ENCODE results near the gene DPYSL3. TPM values are rescaled to one million over a fixed set of nuclear protein-coding genes. Genes with fewer than 3 reads are reported as not detected.

Gene DPYSL3
- total RNA-seq, 8 experiments from 2014 or later = 131 to 708 (median 333) TPM

- in situ Hi-C loops (cut with MboI; ENCODE audit: low pct_unique_long_range_greater_than_20kb in 2 of 9, low sequenced_read_pairs in 9 of 9, unreplicated experiment in 9 of 9) = no loop called here
- H3K4me3 ChIP-seq = no peak overlapping the region
- ATAC-seq (replicated peaks in 6 of 8) = no peak
- H3K27ac ChIP-seq = no peak overlapping the region
- H3K4me1 ChIP-seq (replicated peaks in 1 of 2) = peaks cover 0 to 7% of the 10 kb centered on the region in 2 donors
These were observed 109.0 kb downstream of the DPYSL3 start for GRCh38 chr5:147400881-147401280.

DNA sequence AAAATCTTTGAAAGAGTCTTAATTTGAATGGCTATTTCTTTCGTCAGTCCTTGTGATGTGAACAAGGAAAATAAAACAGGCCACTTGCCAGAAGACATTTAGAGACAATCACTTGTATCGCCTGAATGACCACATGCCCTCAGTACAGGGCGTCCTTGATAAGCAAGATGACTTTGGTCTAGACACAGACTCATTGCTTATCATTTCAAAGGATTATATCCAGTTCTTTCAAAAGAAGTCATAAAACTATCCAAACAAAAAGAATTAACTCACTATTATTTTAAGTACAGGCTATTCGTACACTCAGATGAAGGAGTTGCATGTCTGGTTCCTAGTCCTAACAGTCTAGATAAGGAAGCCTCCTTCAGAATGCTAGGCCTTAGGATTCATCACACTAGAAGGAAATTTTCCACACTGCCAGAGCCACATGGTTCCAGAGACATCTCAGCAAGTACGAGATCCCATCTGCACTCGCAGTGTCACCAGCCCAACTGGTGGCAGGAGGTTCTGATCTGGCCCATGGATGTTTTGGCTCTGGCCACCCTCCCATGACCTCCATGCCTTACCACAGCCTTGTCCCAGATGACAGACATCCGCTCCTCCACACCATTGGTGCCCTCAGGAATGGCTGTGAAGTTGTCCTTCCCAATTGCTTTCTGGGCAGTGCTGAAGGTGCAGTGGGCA lies 109.6 kb downstream of the DPYSL3 start:
- 71 to 100% (median 92%) methylated on average over 1 to 5 of the region's 7 CpGs for WGBS, 10 experiments
- no peak for ATAC-seq (replicated peaks in 6 of 8)
- peaks cover 0 to 7% of the 10 kb centered on the region in 2 donors for H3K4me1 ChIP-seq (replicated peaks in 1 of 2)
- in situ Hi-C loops (cut with MboI; ENCODE audit: low pct_unique_long_range_greater_than_20kb in 2 of 9, low sequenced_read_pairs in 9 of 9, unreplicated experiment in 9 of 9) = no loop called here
- no peak overlapping the region for H3K4me3 ChIP-seq
- no peak overlapping the region for H3K27ac ChIP-seq

GRCh38 chr5:147398860-147399259 lies 111.0 kb downstream of the DPYSL3 start:
- no peak overlapping the region for H3K4me3 ChIP-seq
- H3K27ac ChIP-seq = no peak overlapping the region
- H3K4me1 ChIP-seq (replicated peaks in 1 of 2) = peaks cover 0 to 2% of the 10 kb centered on the region in 2 donors
- ATAC-seq (replicated peaks in 6 of 8) = peak in 3 of 8 experiments; percentile 42 to 73 (median 61)
- 0 to 100% (median 94%) methylated on average over 1 to 6 of the region's 9 CpGs; no CpG with 5 or more reads in 1 of the 10 experiments for WGBS, 10 experiments
- in situ Hi-C loops (cut with MboI; ENCODE audit: low pct_unique_long_range_greater_than_20kb in 2 of 9, low sequenced_read_pairs in 9 of 9, unreplicated experiment in 9 of 9) = no loop called here

GRCh38 chr5:147397616-147398015 lies 112.3 kb downstream of the DPYSL3 start:
- H3K4me3 ChIP-seq = no peak overlapping the region
- no peaks in the 10 kb centered on the region for H3K4me1 ChIP-seq (replicated peaks in 1 of 2)
- WGBS, 10 experiments = 91 to 100% (median 94%) methylated on average over 1 to 9 of the region's 11 CpGs; no CpG with 5 or more reads in 1 of the 10 experiments
- H3K27ac ChIP-seq = no peak overlapping the region
- ATAC-seq (replicated peaks in 6 of 8) = no peak
- in situ Hi-C loops (cut with MboI; ENCODE audit: low pct_unique_long_range_greater_than_20kb in 2 of 9, low sequenced_read_pairs in 9 of 9, unreplicated experiment in 9 of 9) = no loop called here

- H3K27ac ChIP-seq = no peak overlapping the region
- WGBS, 10 experiments = 50 to 95% (median 71%) methylated on average over 2 to 5 of the region's 8 CpGs; no CpG with 5 or more reads in 5 of the 10 experiments
- no peaks in the 10 kb centered on the region for H3K4me1 ChIP-seq (replicated peaks in 1 of 2)
- in situ Hi-C loops (cut with MboI; ENCODE audit: low pct_unique_long_range_greater_than_20kb in 2 of 9, low sequenced_read_pairs in 9 of 9, unreplicated experiment in 9 of 9) = no loop called here
- peak in 2 of 8 experiments; percentile 17 to 33 for ATAC-seq (replicated peaks in 6 of 8)
- no peak overlapping the region for H3K4me3 ChIP-seq
These were observed 113.6 kb downstream of the DPYSL3 start for GRCh38 chr5:147396070-147396823.

DNA sequence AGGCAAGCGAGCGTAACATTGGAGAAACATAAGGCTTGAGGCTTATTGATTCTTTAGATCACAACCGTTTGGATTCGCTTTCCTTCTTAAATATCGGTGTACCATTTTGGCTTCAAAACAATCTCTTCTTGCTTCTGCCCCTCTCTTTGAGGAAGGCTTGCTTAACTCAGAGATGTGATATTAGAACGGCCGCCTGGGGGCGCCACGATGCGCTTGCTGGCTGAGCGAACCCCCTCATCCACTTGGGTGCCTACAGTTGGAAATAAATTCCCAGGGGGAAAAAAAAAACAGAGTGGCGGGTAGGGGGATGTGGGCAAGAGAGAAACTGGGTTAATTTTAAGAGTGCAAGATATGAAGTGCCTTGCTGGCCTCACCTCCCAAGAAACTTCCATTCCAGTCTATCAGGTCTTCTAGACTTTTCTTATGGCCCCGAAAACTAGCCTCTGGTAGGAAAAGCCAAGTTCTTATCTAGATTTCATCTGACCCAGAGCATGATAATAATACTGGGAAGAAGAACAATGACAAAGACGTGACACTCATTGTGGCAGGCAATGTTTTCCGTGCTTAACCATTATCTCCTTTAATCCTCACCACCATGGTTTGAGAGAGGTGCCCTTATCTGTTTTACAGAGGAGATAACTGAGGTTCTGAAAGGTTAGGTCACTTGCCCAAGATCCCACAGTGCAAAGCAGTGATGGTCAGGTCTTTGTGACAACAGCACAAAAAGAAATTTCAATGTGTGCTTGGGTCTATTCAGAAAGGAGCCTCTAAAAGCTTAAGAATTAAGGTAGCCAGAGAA lies 115.8 kb downstream of the DPYSL3 start:
- H3K4me1 ChIP-seq (replicated peaks in 1 of 2) = no peaks in the 10 kb centered on the region
- H3K4me3 ChIP-seq = no peak overlapping the region
- 65 to 94% (median 78%) methylated on average over 3 to 13 of the region's 15 CpGs; no CpG with 5 or more reads in 1 of the 10 experiments for WGBS, 10 experiments
- in situ Hi-C loops (cut with MboI; ENCODE audit: low pct_unique_long_range_greater_than_20kb in 2 of 9, low sequenced_read_pairs in 9 of 9, unreplicated experiment in 9 of 9) = no loop called here
- no peak overlapping the region for H3K27ac ChIP-seq
- no peak for ATAC-seq (replicated peaks in 6 of 8)

GRCh38 chr5:147391781-147392180 lies 118.1 kb downstream of the DPYSL3 start:
- H3K27ac ChIP-seq = no peak overlapping the region
- in situ Hi-C loops (cut with MboI; ENCODE audit: low pct_unique_long_range_greater_than_20kb in 2 of 9, low sequenced_read_pairs in 9 of 9, unreplicated experiment in 9 of 9) = no loop called here

DNA sequence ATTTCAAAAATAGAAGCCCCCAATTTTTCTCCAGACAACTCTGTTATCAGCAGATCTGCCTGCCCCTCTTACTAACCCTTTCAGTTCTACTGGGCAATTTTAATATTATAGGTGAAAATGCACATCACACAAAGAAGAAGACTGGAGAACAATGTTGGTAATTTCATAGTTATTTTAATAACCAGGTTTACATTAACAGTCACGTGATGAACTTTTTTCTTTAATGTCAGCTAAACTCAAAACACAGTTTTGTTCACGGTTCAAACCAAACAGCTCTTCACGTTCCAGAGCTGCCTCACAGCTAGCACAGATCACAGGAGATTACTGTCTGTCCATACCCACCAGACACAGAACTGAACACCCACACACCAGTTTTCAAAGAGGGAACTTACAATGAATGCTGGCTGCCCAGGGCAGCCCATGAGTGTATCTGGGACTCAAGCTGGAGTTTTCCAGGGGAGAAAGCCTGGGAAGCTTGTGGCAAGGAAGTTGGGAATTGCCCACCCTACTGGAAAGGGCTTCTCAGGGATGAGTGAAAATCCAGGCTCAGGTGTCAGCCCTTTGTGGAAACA lies 119.1 kb downstream of the DPYSL3 start:
- in situ Hi-C loops (cut with MboI; ENCODE audit: low pct_unique_long_range_greater_than_20kb in 2 of 9, low sequenced_read_pairs in 9 of 9, unreplicated experiment in 9 of 9) = no loop called here
- peaks cover 0 to 12% of the 10 kb centered on the region in 2 donors for H3K4me1 ChIP-seq (replicated peaks in 1 of 2)
- no peak overlapping the region for H3K4me3 ChIP-seq
- no peak for ATAC-seq (replicated peaks in 6 of 8)
- WGBS, 10 experiments = 67 to 100% (median 89%) methylated on average over 1 to 3 of the region's 3 CpGs; no CpG with 5 or more reads in 1 of the 10 experiments
- H3K27ac ChIP-seq = no peak overlapping the region

More at GRCh38 chr5:147391781-147392180, 118.1 kb downstream of the DPYSL3 start:
- WGBS, 10 experiments = 43 to 100% (median 83%) methylated on average over 1 to 5 of the region's 5 CpGs; no CpG with 5 or more reads in 1 of the 10 experiments
- H3K4me3 ChIP-seq = no peak overlapping the region
- ATAC-seq (replicated peaks in 6 of 8) = peak; percentile 50 to 86 (median 66)
- peaks cover 0 to 12% of the 10 kb centered on the region in 2 donors for H3K4me1 ChIP-seq (replicated peaks in 1 of 2)

DNA sequence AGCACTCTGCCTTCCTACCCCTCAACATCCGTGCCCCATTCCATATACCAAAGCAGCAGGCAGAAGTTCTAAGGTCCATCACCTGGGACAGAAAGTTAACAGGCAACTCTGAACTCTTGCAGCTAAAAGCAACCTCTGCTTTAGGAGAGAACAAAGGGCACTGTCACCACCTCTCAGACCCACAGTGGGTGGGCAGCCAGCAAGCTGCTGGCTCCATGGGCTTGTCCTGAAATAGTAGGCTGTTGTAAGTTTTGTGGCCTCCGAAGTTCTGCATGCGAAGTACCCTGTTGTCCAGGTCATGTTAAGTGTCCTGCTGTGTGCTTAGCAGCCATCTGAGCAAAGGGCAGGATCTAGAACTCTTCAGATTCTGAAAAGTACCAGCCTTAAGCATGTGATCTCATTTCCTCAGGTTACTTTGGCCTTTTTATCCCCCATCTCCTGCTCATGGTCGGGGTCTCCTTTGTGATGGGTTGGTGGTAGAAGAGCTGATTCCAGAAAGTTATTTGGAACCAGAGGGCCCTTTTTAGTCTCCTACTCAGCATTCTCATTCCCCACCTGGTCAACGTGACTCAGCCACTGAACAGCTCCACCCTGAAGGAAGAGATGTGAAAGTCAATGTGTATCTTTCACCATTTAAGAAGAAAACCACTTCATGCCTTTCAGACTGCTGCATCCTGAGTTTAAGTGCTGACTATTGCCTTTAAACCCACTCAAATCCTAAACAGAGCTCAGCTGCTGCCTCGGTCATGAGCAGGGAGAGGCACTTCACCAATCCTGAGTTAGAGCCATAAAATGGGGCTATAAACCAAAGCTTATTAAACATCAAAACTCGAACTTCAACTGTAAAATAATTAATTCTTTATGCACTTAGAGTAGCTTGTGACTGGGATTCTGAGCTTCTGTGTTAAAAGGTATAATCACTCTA lies 121.4 kb downstream of the DPYSL3 start:
- ATAC-seq (replicated peaks in 6 of 8) = peak in 1 of 8 experiments; percentile 31
- in situ Hi-C loops (cut with MboI; ENCODE audit: low pct_unique_long_range_greater_than_20kb in 2 of 9, low sequenced_read_pairs in 9 of 9, unreplicated experiment in 9 of 9) = no loop called here
- H3K4me1 ChIP-seq (replicated peaks in 1 of 2) = peaks cover 0 to 12% of the 10 kb centered on the region in 2 donors
- H3K27ac ChIP-seq = no peak overlapping the region
- H3K4me3 ChIP-seq = no peak overlapping the region
- WGBS, 10 experiments = 40 to 100% (median 49%) methylated on average over 1 to 5 of the region's 7 CpGs; no CpG with 5 or more reads in 4 of the 10 experiments

DNA sequence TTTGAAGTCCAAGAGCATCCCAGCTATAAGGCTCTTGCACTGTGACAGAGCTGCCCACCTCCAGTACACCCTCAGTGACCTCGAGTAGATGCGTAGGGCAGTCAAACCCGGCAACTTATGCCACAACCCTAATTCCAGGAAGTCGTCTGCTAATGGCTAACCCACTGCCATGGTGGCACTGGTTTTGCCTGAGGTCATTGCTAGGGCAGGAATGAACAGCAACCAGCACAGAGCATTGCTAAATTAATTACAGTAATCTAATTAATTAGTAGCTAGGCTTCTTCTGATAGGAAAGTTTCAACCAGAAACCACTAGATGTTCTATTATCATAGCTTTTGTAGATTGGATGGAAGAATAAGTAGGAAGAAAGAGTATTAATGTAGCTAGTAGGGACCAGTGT lies 122.8 kb downstream of the DPYSL3 start:
- in situ Hi-C loops (cut with MboI; ENCODE audit: low pct_unique_long_range_greater_than_20kb in 2 of 9, low sequenced_read_pairs in 9 of 9, unreplicated experiment in 9 of 9) = no loop called here
- no peak overlapping the region for H3K4me3 ChIP-seq
- peaks cover 12 to 19% of the 10 kb centered on the region in 2 donors for H3K4me1 ChIP-seq (replicated peaks in 1 of 2)
- no peak overlapping the region for H3K27ac ChIP-seq
- 63 to 100% (median 78%) methylated on average over 1 to 4 of the region's 4 CpGs; no CpG with 5 or more reads in 2 of the 10 experiments for WGBS, 10 experiments
- ATAC-seq (replicated peaks in 6 of 8) = peak in 1 of 8 experiments; percentile 6

GRCh38 chr5:147384346-147385193 lies 125.3 kb downstream of the DPYSL3 start:
- peaks cover 12 to 20% of the 10 kb centered on the region in 2 donors for H3K4me1 ChIP-seq (replicated peaks in 1 of 2)
- in situ Hi-C loops (cut with MboI; ENCODE audit: low pct_unique_long_range_greater_than_20kb in 2 of 9, low sequenced_read_pairs in 9 of 9, unreplicated experiment in 9 of 9) = no loop called here
- ATAC-seq (replicated peaks in 6 of 8) = no peak
- H3K27ac ChIP-seq = no peak overlapping the region
- 41 to 86% (median 69%) methylated on average over 2 to 6 of the region's 6 CpGs for WGBS, 10 experiments
- H3K4me3 ChIP-seq = no peak overlapping the region

Data from motor neuron (in vitro differentiated cells).